Mucosa of descending colon (tissue), 3 donors: ENCODE data around the gene FN3K. TPM values are rescaled to one million over a fixed set of nuclear protein-coding genes. Genes with fewer than 3 reads are reported as not detected.

Source experiments
- ATAC-seq: fragments of 200-7000 bp; cut with Tn5 transposase; one replicate; pipeline ENCODE4 v1.9.1; 2020; ENCODE audit warnings: mild to moderate bottlenecking, moderate library complexity
- DNase-seq, 3 donors: peaks; one replicate each; pipeline ENCODE4 v3.0.0-alpha.2; 2020
- H3K36me3 ChIP-seq: fragments of 200-600 bp; one replicate; pipeline ENCODE4 v1.8.0; 2021; ENCODE audit warnings: low read depth, mild to moderate bottlenecking
- H3K4me1 ChIP-seq: fragments of 200-600 bp; one replicate; pipeline ENCODE4 v1.8.0; 2021; ENCODE audit warnings: low read depth, mild to moderate bottlenecking
- H3K4me3 ChIP-seq: fragments of 200-600 bp; one replicate; pipeline ENCODE4 v1.8.0; 2021; ENCODE audit warnings: mild to moderate bottlenecking
- H3K9me3 ChIP-seq: fragments of 200-600 bp; one replicate; pipeline ENCODE4 v1.8.0; 2021; ENCODE audit warnings: mild to moderate bottlenecking
- intact Hi-C, 2 donors: fragments of 100-400 bp; cut with DNase I in 1 of 2; cut with micrococcal nuclease in 1 of 2; formaldehyde crosslinking; loops; one replicate each; pipeline versions ENCODE4 v1.11.0 to v1.11.1; 2022; cut with DNase I, micrococcal nuclease
- total RNA-seq, 3 donors: library from RNA; stranded (reverse); fragmentation: NEBNext Ultra II Directional in 2 of 3; extraction: Animal tissue kit (Norgen Biotek cat#: 25700) in 2 of 3; gene quantifications; one replicate each; pipeline versions ENCODE4 v1.2.1 to v1.2.4, GENCODE V29; 2021 to 2023
- TF ChIP-seq, protein P1 (sequence below): fragments of 200-600 bp; IDR thresholded peaks from one replicate; pipeline ENCODE4 v1.8.0; 2022; ENCODE audit warnings: antibody characterized with exemption, mild to moderate bottlenecking
- donor health status: DM: no; HTN: no; CAD: no; lungs with moderate emphysema.
- donor health status: DM: no; HTN: no; CAD: no.
- donor health status: DM: no; HTN: yes; CAD: no.

The FN3K gene
- total RNA-seq, 3 donors from 2014 or later, result 39.4 to 45.5 (median 40.8) TPM

DNA sequence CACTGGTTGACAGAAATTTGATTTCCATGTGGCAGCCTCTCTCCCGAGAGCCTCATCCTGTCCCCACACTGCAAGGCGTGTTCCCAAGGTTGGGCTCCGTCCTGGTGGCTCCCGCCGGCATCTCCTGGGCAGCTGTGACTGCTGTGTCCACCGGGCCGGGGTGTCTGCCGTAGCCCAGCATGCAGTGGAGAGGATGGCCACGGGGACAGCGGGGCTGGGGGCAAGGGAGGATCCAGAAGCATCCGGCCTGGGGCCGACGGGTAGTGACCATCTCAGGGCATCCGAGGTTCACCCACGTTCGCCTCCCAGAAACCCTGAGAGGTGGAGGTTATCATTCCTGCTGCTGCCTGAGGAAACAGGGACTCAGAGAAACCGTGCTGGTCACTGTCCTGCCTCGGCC is 29.7 kb upstream of the FN3K start:
- no peak for ATAC-seq
- no peak overlapping the region for H3K4me3 ChIP-seq
- DNase-seq, result peak in 1 of 3 donors; percentile 37
- H3K4me1 ChIP-seq, result peaks cover 31% of the 10 kb centered on the region
- TF ChIP-seq, protein P1, sequence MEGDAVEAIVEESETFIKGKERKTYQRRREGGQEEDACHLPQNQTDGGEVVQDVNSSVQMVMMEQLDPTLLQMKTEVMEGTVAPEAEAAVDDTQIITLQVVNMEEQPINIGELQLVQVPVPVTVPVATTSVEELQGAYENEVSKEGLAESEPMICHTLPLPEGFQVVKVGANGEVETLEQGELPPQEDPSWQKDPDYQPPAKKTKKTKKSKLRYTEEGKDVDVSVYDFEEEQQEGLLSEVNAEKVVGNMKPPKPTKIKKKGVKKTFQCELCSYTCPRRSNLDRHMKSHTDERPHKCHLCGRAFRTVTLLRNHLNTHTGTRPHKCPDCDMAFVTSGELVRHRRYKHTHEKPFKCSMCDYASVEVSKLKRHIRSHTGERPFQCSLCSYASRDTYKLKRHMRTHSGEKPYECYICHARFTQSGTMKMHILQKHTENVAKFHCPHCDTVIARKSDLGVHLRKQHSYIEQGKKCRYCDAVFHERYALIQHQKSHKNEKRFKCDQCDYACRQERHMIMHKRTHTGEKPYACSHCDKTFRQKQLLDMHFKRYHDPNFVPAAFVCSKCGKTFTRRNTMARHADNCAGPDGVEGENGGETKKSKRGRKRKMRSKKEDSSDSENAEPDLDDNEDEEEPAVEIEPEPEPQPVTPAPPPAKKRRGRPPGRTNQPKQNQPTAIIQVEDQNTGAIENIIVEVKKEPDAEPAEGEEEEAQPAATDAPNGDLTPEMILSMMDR, result no peak
- intact Hi-C loops, result loop anchor here in 1 of 2 donors (2.0 kb wide), 1 partner anchor 51 kb away; no protein-coding TSS in a partner anchor
- H3K9me3 ChIP-seq, result no peaks in the 10 kb centered on the region
- no peaks in the 10 kb centered on the region for H3K36me3 ChIP-seq

DNA sequence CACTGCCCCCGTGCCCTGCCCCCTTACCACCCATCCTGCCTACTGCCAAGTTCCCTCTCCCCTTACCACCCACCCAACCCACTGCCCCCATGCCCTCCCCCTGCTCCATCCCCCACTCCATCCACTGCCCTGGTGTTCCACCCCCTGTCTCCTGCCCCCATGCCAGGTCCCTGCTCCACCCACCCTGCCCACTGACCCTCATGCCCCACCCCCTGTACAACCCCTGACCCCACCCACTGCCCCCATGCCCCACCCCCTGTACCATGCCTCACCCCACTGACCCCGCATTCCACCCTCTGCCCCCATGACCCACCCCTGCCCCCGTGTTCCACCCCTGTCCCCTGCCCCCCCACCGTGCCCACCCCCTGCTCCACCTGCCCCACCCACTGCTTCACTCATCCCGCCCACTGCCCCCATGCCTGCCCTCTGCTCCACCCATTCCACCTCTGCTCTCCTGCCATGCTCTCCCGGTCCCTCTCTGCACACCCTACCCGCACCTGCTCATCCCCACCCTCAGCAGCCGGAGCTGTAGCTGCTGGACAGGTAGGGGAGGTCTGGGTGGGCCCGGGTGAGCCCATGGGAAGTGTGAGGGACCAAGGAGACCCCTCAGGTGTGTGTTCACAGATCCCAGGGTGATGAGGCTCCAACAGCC is 26.3 kb upstream of the FN3K start:
- TF ChIP-seq, protein P1, result no peak
- ATAC-seq, result peak; percentile 54
- Histone ChIP-seq H3K4me1 (peaks cover 9% of the 10 kb centered on the region), H3K36me3 (no peaks in the 10 kb centered on the region), H3K4me3 (no peak overlapping the region), H3K9me3 (no peaks in the 10 kb centered on the region)
- peak in 1 of 3 donors; percentile 55 for DNase-seq
- intact Hi-C loops, result no loop called here

DNA sequence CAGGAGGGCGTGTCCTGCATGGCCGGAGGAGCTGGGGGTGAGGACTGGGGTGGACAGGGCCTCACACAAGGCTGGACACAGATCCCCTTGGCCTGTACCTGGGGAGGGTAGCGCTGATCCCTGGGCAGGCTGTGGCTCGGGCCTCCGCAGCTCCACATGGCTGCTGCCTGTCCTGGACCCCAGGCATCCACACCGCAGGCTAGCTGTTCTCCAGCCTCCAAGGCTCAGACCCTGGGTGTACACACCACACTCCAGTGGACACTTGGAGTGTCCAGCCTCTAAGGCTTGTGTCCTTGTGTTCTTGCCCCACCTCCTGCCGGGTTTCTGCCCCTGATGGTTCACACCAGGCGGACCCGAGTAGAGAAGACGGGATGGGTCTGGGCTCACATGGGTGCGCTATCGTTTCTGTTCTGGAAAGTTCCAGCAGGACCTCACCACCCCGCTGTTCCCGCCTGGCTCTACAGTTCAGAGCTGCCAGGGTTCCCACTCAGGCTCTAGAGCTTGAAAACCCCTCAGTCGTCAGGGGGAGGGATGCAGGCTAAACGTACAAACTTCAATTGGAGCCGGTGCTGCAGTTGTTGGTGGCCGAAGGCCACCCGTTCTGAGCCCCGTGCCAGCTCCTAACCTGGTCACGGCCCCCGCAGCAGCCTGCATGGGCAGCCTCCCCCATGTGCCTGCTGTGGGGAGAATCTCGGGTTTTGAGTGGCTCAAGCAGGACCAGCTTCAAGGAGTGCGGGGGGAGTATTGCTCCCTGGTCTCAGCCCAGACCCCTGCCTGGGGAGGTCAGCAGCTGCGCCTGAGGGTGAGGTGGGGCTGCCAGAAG is 25.5 kb upstream of the FN3K start:
- no peak overlapping the region for H3K4me3 ChIP-seq
- peaks cover 3% of the 10 kb centered on the region for H3K4me1 ChIP-seq
- no peak for ATAC-seq
- DNase-seq, result peak in 1 of 3 donors; percentile 41
- no peaks in the 10 kb centered on the region for H3K36me3 ChIP-seq
- TF ChIP-seq, protein P1, result no peak
- intact Hi-C loops, result no loop called here
- no peaks in the 10 kb centered on the region for H3K9me3 ChIP-seq

DNA sequence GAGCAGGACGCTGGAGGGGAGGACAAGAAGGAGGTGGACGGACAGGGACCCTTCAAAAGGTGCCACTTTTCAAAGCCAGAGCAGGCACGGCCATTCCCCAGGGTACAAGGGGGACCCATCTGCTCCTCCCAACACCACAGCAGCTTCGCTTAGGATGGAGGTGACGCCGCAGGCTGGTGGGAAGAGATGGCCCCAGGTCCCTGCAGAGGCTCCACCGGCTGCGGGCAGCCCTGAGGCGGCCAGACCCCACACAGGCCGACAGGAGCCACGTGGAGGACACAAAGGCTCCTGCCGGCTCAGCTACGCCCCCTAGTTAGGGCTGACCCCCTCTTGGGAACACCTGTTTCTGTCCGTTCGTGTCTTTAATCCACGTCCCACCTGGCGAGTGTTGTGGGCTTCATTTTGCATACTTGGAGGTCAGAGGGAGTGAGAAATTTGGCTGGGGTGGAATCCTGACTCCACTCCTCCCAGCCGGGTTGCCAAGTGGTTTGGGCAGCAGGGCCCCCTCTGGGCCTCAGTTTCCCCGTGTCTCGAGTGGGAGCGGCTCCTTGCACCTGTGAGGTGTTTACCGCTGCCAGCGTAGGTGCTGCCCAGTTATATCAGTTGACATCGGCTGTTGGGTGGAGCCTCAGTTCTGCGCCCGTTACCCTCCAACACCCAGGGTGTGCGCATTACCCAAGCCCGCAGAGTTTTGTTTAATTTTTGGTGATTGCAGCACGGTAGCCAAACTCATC is 24.7 kb upstream of the FN3K start:
- H3K9me3 ChIP-seq, result no peaks in the 10 kb centered on the region
- H3K36me3 ChIP-seq, result no peaks in the 10 kb centered on the region
- H3K4me3 ChIP-seq, result no peak overlapping the region
- ATAC-seq (no peak), DNase-seq (no peak)
- H3K4me1 ChIP-seq, result peaks cover 3% of the 10 kb centered on the region
- TF ChIP-seq, protein P1, result no peak
- intact Hi-C loops, result no loop called here

DNA sequence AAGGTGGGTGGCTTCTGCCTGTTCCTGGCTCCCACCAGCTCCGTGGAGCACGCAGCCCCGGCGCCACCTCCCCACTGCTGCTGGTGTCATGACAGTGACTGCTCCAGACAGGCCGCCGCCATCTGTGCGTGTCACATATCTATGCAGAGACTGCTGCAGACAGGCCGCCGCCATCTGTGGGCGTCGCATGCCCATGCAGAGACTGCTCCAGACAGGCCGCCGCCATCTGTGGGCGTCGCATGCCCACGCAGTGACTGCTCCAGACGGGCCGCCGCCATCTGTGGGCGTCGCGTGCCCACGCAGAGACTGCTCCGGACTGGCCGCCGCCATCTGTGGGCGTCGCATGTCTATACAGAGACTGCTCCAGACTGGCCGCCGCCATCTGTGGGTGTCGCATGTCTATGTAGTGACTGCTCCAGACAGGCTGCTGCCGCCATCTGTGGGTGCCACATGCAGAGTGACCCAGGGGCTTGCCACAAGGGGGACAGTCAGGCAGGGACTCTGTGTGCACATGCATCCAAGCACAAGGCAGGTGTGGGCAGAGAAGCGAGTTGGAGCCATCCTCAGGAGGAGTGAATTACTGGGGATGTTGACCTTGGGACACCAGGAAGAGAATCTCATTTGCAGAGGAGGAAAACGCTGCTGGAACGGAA is 22.2 kb upstream of the FN3K start:
- no peaks in the 10 kb centered on the region for H3K9me3 ChIP-seq
- TF ChIP-seq, protein P1, result no peak
- H3K4me1 ChIP-seq, result peaks cover 13% of the 10 kb centered on the region
- DNase-seq (no peak), ATAC-seq (no peak)
- intact Hi-C loops, result no loop called here
- H3K36me3 ChIP-seq, result no peaks in the 10 kb centered on the region
- H3K4me3 ChIP-seq, result no peak overlapping the region
